OCI-LY7 (cell line): ENCODE measurements around the gene NUDT22.

Source experiments
- CTCF ChIP-seq: fragments of 200-600 bp; sonication (generic); conservative IDR thresholded peaks from 2 replicates; pipeline ENCODE4 v1.5.1; 2014; ENCODE audit warnings: mild to moderate bottlenecking, antibody characterized with exemption, low read length, moderate library complexity, mixed read lengths
- EZH2phosphoT487 ChIP-seq: fragments of 200-600 bp; sonication (generic); IDR thresholded peaks from 2 replicates; pipeline ENCODE4 v1.6.1; 2018; ENCODE audit warnings: low read depth, borderline replicate concordance, mild to moderate bottlenecking, mixed run types, antibody characterized with exemption, low read length, moderate library complexity, mixed read lengths

- TF ChIP-seq CTCF: no peak
- TF ChIP-seq EZH2phosphoT487: no peak
Observed at GRCh38 chr11:64263947-64264317, 37.9 kb downstream of the NUDT22 start.
